GM23338 (cell line): ENCODE measurements around the gene CAD. TPM values are rescaled to one million over a fixed set of nuclear protein-coding genes. Genes with fewer than 3 reads are reported as not detected.

ENCODE experiments used
- ATAC-seq: fragments of 200-7000 bp; cut with Tn5 transposase; 3 replicates; pipeline ENCODE4 v1.9.1; 2020
- DNase-seq: peaks from one replicate; pipeline ENCODE4 v3.0.0-alpha.2; 2015; ENCODE audit warnings: low spot score
- H2AFZ ChIP-seq: fragments of 200-600 bp; sonication (generic); 2 replicates; pipeline ENCODE4 v1.8.0; 2016; ENCODE audit warnings: antibody characterized with exemption, mild to moderate bottlenecking, moderate library complexity
- H3F3A ChIP-seq: fragments of 200-600 bp; sonication (generic); replicated peaks from 2 replicates; pipeline ENCODE4 v1.8.0; 2017; ENCODE audit warnings: antibody characterized with exemption, mixed run types, low read depth
- H3K27ac ChIP-seq: fragments of 200-600 bp; sonication (generic); 2 replicates; pipeline ENCODE4 v1.6.1; 2016; ENCODE audit warnings: low read depth
- H3K27me3 ChIP-seq: fragments of 200-600 bp; sonication (generic); 2 replicates; pipeline ENCODE4 v1.8.0; 2016; ENCODE audit warnings: mild to moderate bottlenecking, mixed run types, moderate library complexity; ENCODE audit not compliant: insufficient read depth
- H3K36me3 ChIP-seq: fragments of 200-600 bp; sonication (generic); 2 replicates; pipeline ENCODE4 v1.8.0; 2016; ENCODE audit warnings: mild to moderate bottlenecking; ENCODE audit not compliant: insufficient read depth
- H3K4me1 ChIP-seq: fragments of 200-600 bp; sonication (generic); 2 replicates; pipeline ENCODE4 v1.8.0; 2016; ENCODE audit warnings: mild to moderate bottlenecking, moderate library complexity; ENCODE audit not compliant: insufficient read depth
- H3K4me2 ChIP-seq: fragments of 200-600 bp; sonication (generic); 2 replicates; pipeline ENCODE4 v1.7.1; 2017; ENCODE audit warnings: mixed run types
- H3K4me3 ChIP-seq: fragments of 200-600 bp; sonication (generic); 2 replicates; pipeline ENCODE4 v1.6.1; 2016; ENCODE audit warnings: mixed run types
- H3K79me2 ChIP-seq: fragments of 200-600 bp; sonication (generic); replicated peaks from 2 replicates; pipeline ENCODE4 v1.8.0; 2017; ENCODE audit warnings: mild to moderate bottlenecking; ENCODE audit not compliant: insufficient read depth
- H3K9me2 ChIP-seq: fragments of 200-600 bp; sonication (generic); 2 replicates; pipeline ENCODE4 v1.8.0; 2017; ENCODE audit not compliant: insufficient read depth
- H4K20me1 ChIP-seq: fragments of 200-600 bp; sonication (generic); replicated peaks from 2 replicates; pipeline ENCODE4 v1.8.0; 2017; ENCODE audit warnings: mild to moderate bottlenecking; ENCODE audit not compliant: insufficient read depth
- H3K27ac Mint-ChIP-seq: 2 replicates; pipeline ENCODE4 v1.8.0; 2020; ENCODE audit warnings: inconsistent platforms, mild to moderate bottlenecking, moderate library complexity, mixed read lengths
- H3K27me3 Mint-ChIP-seq: 3 replicates; pipeline ENCODE4 v1.8.0; 2022; ENCODE audit warnings: low read depth, mild to moderate bottlenecking, moderate library complexity, mixed read lengths, inconsistent platforms; ENCODE audit not compliant: insufficient read depth, poor library complexity
- H3K36me3 Mint-ChIP-seq: 3 replicates; pipeline ENCODE4 v1.8.0; 2021; ENCODE audit warnings: low read depth, mild to moderate bottlenecking, inconsistent platforms, moderate library complexity, mixed read lengths
- H3K4me1 Mint-ChIP-seq: 3 replicates; pipeline ENCODE4 v1.8.0; 2020; ENCODE audit warnings: mild to moderate bottlenecking, inconsistent platforms, mixed read lengths
- H3K4me3 Mint-ChIP-seq: 3 replicates; pipeline ENCODE4 v1.8.0; 2021; ENCODE audit warnings: moderate library complexity, mild to moderate bottlenecking, inconsistent platforms, mixed read lengths
- H3K9me3 Mint-ChIP-seq: 3 replicates; pipeline ENCODE4 v1.8.0; 2020; ENCODE audit warnings: moderate library complexity, mild to moderate bottlenecking, inconsistent platforms, mixed read lengths
- CREB1 ChIP-seq: fragments of 250-450 bp; sonication (Bioruptor Pico); IDR thresholded peaks from 2 replicates; pipeline ENCODE4 v1.5.0; 2020; ENCODE audit warnings: low read depth, mild to moderate bottlenecking, moderate library complexity
- ETS1 ChIP-seq: IDR thresholded peaks from 2 replicates; pipeline ENCODE4 v1.6.1; 2016; ENCODE audit warnings: antibody characterized with exemption
- EZH2 ChIP-seq: fragments of 200-600 bp; sonication (generic); IDR thresholded peaks from one replicate; pipeline ENCODE4 v1.8.0; 2017; ENCODE audit warnings: antibody characterized with exemption, mild to moderate bottlenecking, low read depth; ENCODE audit not compliant: unreplicated experiment
- EZH2phosphoT487 ChIP-seq: fragments of 200-600 bp; sonication (generic); IDR thresholded peaks from one replicate; pipeline ENCODE4 v1.8.1; 2018; ENCODE audit warnings: antibody characterized with exemption; ENCODE audit not compliant: unreplicated experiment
- JUNB ChIP-seq: IDR thresholded peaks from one replicate; pipeline ENCODE4 v1.6.1; 2016; ENCODE audit warnings: antibody characterized with exemption; ENCODE audit not compliant: unreplicated experiment
- NANOG ChIP-seq: IDR thresholded peaks from 2 replicates; pipeline ENCODE4 v1.6.1; 2016; ENCODE audit warnings: antibody characterized with exemption, borderline replicate concordance
- POLR2AphosphoS5 ChIP-seq: IDR thresholded peaks from 2 replicates; pipeline ENCODE4 v1.6.1; 2016; ENCODE audit warnings: antibody characterized with exemption, low read depth
- STAT1 ChIP-seq: IDR thresholded peaks from one replicate; pipeline ENCODE4 v1.6.1; 2016; ENCODE audit warnings: antibody characterized with exemption; ENCODE audit not compliant: unreplicated experiment
- ZNF114 ChIP-seq: fragments of 250-450 bp; sonication (Bioruptor Pico); IDR thresholded peaks from 2 replicates; pipeline ENCODE4 v1.5.0; 2020; ENCODE audit warnings: mild to moderate bottlenecking, moderate library complexity
- ZNF331 ChIP-seq: fragments of 250-450 bp; sonication (Bioruptor Pico); IDR thresholded peaks from 2 replicates; pipeline ENCODE4 v1.5.0; 2020; ENCODE audit warnings: low read depth, mild to moderate bottlenecking, moderate library complexity
- polyA plus RNA-seq: library from polyadenylated mRNA; unstranded; fragments of >200 nt; fragmentation: Nextera tagmentation; extraction: Ambion mirVana; gene quantifications from 2 replicates; pipeline ENCODE4 v1.2.1, GENCODE V29; 2016
- total RNA-seq: library from RNA; depleted of rRNA; stranded (reverse); fragments of >200 nt; shearing (Covaris generic); gene quantifications from 2 replicates; pipeline ENCODE4 v1.2.3, GENCODE V29; 2014
- TF ChIP-seq, protein P1 (sequence below), 2 experiments: fragments of 200-600 bp in 1 of 2; sonication (generic) in 1 of 2; conservative IDR thresholded peaks; 2 replicates each; pipeline versions ENCODE4 v1.5.1 to v1.6.1; 2016 to 2017; ENCODE audit warnings: antibody characterized with exemption in 2 of 2, low read depth in 2 of 2, mild to moderate bottlenecking in 2 of 2, moderate library complexity in 1 of 2

CAD gene
- total and polyA plus RNA-seq, 2 experiments from 2014 or later: 38.1 to 147 TPM

DNA sequence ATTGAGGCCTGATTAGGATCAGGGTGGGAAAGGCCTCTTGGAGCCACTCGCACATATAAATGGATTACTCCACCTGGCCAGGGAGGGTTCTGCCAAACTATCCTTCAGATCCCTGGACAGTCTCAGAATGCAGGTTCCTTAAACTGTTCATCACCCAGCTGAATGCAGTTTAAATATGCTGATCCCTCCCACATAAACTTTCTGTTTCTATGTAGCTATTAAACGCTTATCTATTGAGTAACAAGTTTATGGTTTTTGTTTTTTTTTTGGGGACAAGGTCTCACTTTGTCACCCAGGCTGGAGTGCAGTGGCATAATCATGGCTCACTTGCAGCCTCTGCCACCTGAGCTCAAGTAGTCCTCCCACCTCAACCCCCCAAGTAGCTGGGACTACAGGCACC is 1.9 kb downstream of the CAD start (continued):
- no peak for TF ChIP-seq NANOG
- no peak for TF ChIP-seq ZNF114 (CRISPR knock-in tag)
- TF ChIP-seq ZNF331 (CRISPR knock-in tag): no peak
- no peak for TF ChIP-seq CREB1
- TF ChIP-seq JUNB: no peak
- no peak for TF ChIP-seq EZH2phosphoT487
- no peak for TF ChIP-seq POLR2AphosphoS5
- TF ChIP-seq EZH2: no peak
- TF ChIP-seq, protein P1, sequence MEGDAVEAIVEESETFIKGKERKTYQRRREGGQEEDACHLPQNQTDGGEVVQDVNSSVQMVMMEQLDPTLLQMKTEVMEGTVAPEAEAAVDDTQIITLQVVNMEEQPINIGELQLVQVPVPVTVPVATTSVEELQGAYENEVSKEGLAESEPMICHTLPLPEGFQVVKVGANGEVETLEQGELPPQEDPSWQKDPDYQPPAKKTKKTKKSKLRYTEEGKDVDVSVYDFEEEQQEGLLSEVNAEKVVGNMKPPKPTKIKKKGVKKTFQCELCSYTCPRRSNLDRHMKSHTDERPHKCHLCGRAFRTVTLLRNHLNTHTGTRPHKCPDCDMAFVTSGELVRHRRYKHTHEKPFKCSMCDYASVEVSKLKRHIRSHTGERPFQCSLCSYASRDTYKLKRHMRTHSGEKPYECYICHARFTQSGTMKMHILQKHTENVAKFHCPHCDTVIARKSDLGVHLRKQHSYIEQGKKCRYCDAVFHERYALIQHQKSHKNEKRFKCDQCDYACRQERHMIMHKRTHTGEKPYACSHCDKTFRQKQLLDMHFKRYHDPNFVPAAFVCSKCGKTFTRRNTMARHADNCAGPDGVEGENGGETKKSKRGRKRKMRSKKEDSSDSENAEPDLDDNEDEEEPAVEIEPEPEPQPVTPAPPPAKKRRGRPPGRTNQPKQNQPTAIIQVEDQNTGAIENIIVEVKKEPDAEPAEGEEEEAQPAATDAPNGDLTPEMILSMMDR (conservative IDR thresholded peaks at IDR 0.05; ENCODE audit: low read depth in 2 of 2): no peak
- no peak for TF ChIP-seq ETS1

- no peak for ATAC-seq
- DNase-seq: no peak
- no peak overlapping the region; the same call in 1 of the 2 replicates for H3K27ac Mint-ChIP-seq
- peaks cover 10% of the 10 kb centered on the region; the same call in 1 of the 2 replicates for H3K4me1 ChIP-seq
- H3K4me3 Mint-ChIP-seq: peak overlapping the region; percentile 3; the same call in 1 of the 3 replicates
- H3K79me2 ChIP-seq: peaks cover 19% of the 10 kb centered on the region
- peaks cover 10% of the 10 kb centered on the region for H3K27me3 Mint-ChIP-seq
- peaks cover 25% of the 10 kb centered on the region for H3K4me1 Mint-ChIP-seq
- H4K20me1 ChIP-seq: peaks cover 10% of the 10 kb centered on the region; the same call in 1 of the 2 replicates
- peaks cover 92% of the 10 kb centered on the region for H3K36me3 Mint-ChIP-seq
- H3F3A ChIP-seq: peaks cover 17% of the 10 kb centered on the region; the same call in 1 of the 2 replicates
- peak overlapping the region; percentile 42; the same call in 1 of the 2 replicates for H3K27ac ChIP-seq
- H3K9me3 Mint-ChIP-seq: no peaks in the 10 kb centered on the region
- H3K27me3 ChIP-seq: no peaks in the 10 kb centered on the region
- no peaks in the 10 kb centered on the region for H3K9me2 ChIP-seq
- H3K36me3 ChIP-seq: peaks cover 50% of the 10 kb centered on the region
- no peak overlapping the region for H3K4me2 ChIP-seq
- no peak overlapping the region for H2AFZ ChIP-seq
- no peak overlapping the region for H3K4me3 ChIP-seq
- TF ChIP-seq ETS1 (no peak), ZNF331 (CRISPR knock-in tag) (no peak), EZH2 (no peak), POLR2AphosphoS5 (no peak), STAT1 (no peak), EZH2phosphoT487 (no peak), NANOG (no peak), CREB1 (no peak), ZNF114 (CRISPR knock-in tag) (no peak)
- TF ChIP-seq, protein P1 (conservative IDR thresholded peaks at IDR 0.05; ENCODE audit: low read depth in 2 of 2): no peak
These were observed 2.9 kb downstream of the CAD start for GRCh38 chr2:27220091-27220490.
